ENCODE data around the gene OR1M1. TPM values are rescaled to one million over a fixed set of nuclear protein-coding genes. Genes with fewer than 3 reads are reported as not detected.

The OR1M1 gene
- total RNA-seq, 4 donors from 2014 or later, result not detected

GRCh38 chr19:9128171-9128570 is 41.3 kb downstream of the OR1M1 start:
- TF ChIP-seq CTCF (IDR thresholded peaks at IDR 0.05), result no peak
- ATAC-seq (ENCODE audit: low FRiP score) (no peak), DNase-seq (ENCODE audit: low spot score) (no peak)

GRCh38 chr19:9130965-9131364 is 44.1 kb downstream of the OR1M1 start:
- no peak for TF ChIP-seq CTCF (IDR thresholded peaks at IDR 0.05)
- ATAC-seq (ENCODE audit: low FRiP score), result no peak
- no peak for DNase-seq (ENCODE audit: low spot score)

- no peak for TF ChIP-seq CTCF (IDR thresholded peaks at IDR 0.05)
- no peak for DNase-seq (ENCODE audit: low spot score)
- no peak for ATAC-seq (ENCODE audit: low FRiP score)
Measured at GRCh38 chr19:9132422-9132821, 45.6 kb downstream of the OR1M1 start.

GRCh38 chr19:9139609-9140158 is 52.8 kb downstream of the OR1M1 start:
- DNase-seq (ENCODE audit: low spot score) (no peak), ATAC-seq (ENCODE audit: low FRiP score) (no peak)
- no peak for TF ChIP-seq CTCF (IDR thresholded peaks at IDR 0.05)

- TF ChIP-seq CTCF (IDR thresholded peaks at IDR 0.05), result no peak
- DNase-seq (ENCODE audit: low spot score) (peak; percentile 94), ATAC-seq (ENCODE audit: low FRiP score) (peak; percentile 92)
Measured at GRCh38 chr19:9140159-9140874, 53.5 kb downstream of the OR1M1 start, which contains the start of gene ZNF317. TSS of gene ZNF317 (plus strand) at chr19:9140397. CDS start at chr19:9156017, 15,620 bp downstream.

GRCh38 chr19:9144920-9145319 is 58.1 kb downstream of the OR1M1 start:
- ATAC-seq (ENCODE audit: low FRiP score), result no peak
- DNase-seq (ENCODE audit: low spot score), result no peak
- no peak for TF ChIP-seq CTCF (IDR thresholded peaks at IDR 0.05)

Small RNA genes within 50 kb of the gene (small RNA-seq; reads per million reads assigned to genes)
- gene OR1M4P, result not detected

Other genes with a start within 250 kb of the OR1M1 start
- gene MUC16, start 76.7 kb upstream of the OR1M1 start, total RNA-seq, result 100 to 1,000 TPM in 2 of 4 donors, 10 to 100 TPM in 1, under 1 TPM in 1; 0.63 to 129 (median 86.7) TPM
- gene OR7G2, start 20.4 kb downstream of the OR1M1 start, total RNA-seq, result not detected
- not detected for gene OR7G1, start 28.7 kb downstream of the OR1M1 start, total RNA-seq
- gene OR7G3, start 39.9 kb downstream of the OR1M1 start, total RNA-seq, result not detected
- gene ZNF317, start 53.3 kb downstream of the OR1M1 start, total RNA-seq, result 10 to 100 TPM; 18.2 to 33.5 (median 19.0) TPM
- gene OR7D2, start 91.9 kb downstream of the OR1M1 start, total RNA-seq, result not detected
- gene OR7D4, start 132.5 kb downstream of the OR1M1 start, total RNA-seq, result not detected
- gene OR7E24, start 163.9 kb downstream of the OR1M1 start, total RNA-seq, result not detected
- 10 to 100 TPM in 1 of 4 donors, 1 to 10 TPM in 3; 3.7 to 12.9 (median 7.2) TPM for gene ZNF699, start 222.8 kb downstream of the OR1M1 start, total RNA-seq
- gene ZNF559, start 237.1 kb downstream of the OR1M1 start, total RNA-seq, result 10 to 100 TPM in 3 of 4 donors, 1 to 10 TPM in 1; 7.8 to 33.6 (median 11.5) TPM

Measured in omental fat pad (tissue), 4 donors.